ENCODE measurements around the gene CDH13.
A peak's percentile ranks its signal among the peaks of the same experiment; 100 is the strongest.

DNA sequence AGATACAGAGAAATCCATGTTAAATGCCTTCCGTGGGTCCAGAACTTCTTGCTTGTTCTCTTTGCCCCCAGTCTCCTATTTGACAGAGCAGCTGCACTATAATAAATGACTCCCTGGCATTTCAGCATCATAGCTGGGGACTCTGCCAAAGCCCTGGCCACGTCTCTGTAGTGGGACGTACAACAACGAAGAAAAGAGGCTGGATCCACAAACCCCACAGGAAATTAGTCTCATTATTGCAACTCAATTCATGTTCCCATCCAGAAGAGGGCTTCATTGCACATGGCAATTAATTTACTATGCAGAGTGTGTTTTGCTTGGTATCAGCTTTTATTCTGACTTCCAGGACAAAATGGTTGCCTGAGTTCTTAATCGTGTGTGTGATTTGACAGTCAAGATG, 121.3 kb downstream of the CDH13 start:
- TF ChIP-seq, protein P1, sequence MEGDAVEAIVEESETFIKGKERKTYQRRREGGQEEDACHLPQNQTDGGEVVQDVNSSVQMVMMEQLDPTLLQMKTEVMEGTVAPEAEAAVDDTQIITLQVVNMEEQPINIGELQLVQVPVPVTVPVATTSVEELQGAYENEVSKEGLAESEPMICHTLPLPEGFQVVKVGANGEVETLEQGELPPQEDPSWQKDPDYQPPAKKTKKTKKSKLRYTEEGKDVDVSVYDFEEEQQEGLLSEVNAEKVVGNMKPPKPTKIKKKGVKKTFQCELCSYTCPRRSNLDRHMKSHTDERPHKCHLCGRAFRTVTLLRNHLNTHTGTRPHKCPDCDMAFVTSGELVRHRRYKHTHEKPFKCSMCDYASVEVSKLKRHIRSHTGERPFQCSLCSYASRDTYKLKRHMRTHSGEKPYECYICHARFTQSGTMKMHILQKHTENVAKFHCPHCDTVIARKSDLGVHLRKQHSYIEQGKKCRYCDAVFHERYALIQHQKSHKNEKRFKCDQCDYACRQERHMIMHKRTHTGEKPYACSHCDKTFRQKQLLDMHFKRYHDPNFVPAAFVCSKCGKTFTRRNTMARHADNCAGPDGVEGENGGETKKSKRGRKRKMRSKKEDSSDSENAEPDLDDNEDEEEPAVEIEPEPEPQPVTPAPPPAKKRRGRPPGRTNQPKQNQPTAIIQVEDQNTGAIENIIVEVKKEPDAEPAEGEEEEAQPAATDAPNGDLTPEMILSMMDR (IDR thresholded peaks at IDR 0.05 in 4 of 5, conservative IDR thresholded peaks at IDR 0.05 in 1 of 5): peak in 2 of 5 experiments; percentile 32 to 37
- no peak for TF ChIP-seq POLR2A (IDR thresholded peaks at IDR 0.05)
